ENCODE results near the gene CNGB1.
A peak's percentile ranks its signal among the peaks of the same experiment; 100 is the strongest.
"Not testable (repeated sequence)": the region's sequence is repeated elsewhere in the genome, so short reads cannot be mapped to it uniquely, and the experiment has no call there.

The CNGB1 gene

DNA sequence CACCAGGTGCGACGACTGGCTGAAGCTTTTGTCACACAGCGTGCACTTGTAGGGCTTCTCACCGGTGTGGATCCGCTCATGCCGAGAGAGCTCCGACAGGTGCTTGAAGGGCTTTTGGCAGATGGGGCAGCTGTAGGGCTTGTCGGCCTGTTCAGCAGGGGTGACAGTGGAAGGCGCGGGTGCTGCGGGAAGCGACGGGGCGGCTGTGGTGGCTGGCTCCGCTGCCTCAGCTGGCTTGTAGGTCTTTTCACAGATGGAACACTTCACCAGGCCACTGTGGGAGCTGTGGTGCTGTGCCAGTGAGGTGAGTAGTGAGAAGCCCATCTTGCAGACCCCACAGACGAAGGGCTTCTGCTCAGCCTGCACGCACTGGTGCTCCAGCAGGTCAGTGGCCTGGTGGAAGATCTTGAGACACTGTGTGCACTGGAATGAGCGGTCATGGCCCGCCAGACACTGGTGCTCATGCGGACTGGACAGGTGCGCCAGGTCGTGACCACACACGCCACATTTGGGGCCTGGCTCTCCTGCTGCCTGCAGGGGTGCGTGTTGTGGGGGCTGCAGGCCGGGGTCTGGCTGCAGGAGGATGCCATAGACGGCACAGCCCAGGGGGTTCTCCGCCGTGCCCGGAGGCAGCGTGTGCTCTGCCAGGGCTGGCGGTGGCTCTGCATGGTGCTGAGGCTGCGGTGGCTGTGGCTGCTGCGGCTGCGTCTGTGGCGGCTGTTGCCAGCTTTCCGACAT, 26.8 kb upstream of the CNGB1 start:
- DNase-seq (ENCODE audit: low read depth in 1 of 2, low spot score in 1 of 2) = no peak

DNA sequence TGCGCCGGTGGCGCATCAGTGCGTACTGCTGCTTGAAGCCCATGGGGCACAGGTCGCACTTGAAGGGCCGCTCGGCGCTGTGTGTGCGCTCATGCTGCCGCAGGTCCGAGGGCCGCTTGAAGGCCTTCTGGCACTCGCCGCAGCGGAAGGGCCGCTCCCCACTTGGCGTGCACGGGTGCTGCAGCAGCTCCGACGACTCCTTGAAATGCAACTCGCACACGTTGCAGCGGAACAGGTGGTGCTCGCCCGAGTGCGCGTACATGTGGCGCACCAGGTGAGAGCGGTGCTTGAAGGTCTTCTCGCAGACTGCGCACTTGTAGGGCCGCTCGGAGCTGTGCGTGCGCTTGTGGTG, 26.2 kb upstream of the CNGB1 start:
- DNase-seq (ENCODE audit: low read depth in 1 of 2, low spot score in 1 of 2) = no peak

GRCh38 chr16:57996406-57997175, 25.7 kb upstream of the CNGB1 start:
- no peak for DNase-seq (ENCODE audit: low read depth in 1 of 2, low spot score in 1 of 2)

DNA sequence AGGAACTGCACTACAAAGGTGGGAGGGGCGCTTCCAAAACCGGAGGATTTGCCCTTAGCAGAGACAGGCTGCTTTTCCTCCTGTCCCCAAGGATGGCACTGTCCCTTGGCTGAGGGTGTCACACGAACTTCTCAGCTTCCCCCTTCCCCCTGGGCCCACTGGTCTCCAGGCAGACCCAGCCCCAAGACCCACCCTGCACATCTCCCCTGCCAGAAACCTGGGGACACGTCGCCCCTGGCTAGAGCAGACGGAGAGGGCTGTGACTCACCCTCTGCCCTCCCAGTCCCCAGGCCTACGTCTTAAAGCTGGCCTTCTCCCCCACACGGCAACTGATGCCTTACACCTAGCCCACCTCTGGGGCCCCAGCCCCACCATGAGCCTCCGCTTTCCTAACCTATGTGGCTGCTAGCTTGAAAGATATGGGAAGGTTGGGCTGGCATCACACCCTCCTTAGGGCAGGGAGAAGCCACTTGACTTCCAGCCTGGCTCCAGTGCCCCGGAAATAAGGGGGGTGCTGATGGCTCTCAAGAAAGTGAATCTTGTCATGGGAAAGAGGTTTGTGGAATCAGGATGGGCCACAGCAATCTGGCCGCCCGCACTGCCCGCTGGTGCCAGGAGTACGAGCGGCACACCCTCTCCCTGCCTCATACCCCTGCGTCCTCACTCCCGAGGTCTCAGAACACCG, 24.9 kb upstream of the CNGB1 start:
- DNase-seq (ENCODE audit: low read depth in 1 of 2, low spot score in 1 of 2) = no peak

- DNase-seq (ENCODE audit: low read depth in 1 of 2, low spot score in 1 of 2) = no peak
Observed at GRCh38 chr16:57994778-57995177, 23.9 kb upstream of the CNGB1 start.

- no peak for DNase-seq (ENCODE audit: low read depth in 1 of 2, low spot score in 1 of 2)
Observed at GRCh38 chr16:57994361-57994760, 23.4 kb upstream of the CNGB1 start.

DNA sequence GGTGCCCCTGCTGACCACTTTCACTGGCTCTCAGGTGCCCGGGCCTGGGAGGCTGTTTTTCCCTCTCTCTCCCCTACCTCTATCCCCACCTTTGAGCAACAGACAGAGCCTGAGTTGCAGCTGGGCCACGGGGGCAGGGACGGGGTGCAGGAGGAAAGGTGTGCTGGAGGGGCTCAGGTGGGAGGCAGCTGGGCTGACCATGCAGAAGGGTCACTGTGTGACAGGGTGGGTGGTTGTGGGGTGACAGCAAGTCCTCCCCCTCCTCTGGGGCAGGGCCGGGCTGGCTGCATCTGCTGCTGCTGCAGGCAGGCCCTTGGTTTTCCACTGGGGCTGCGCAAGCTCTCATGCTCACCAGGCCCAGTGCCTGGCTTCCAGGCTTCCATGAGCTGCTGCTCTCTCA, 23.0 kb upstream of the CNGB1 start:
- no peak for DNase-seq (ENCODE audit: low read depth in 1 of 2, low spot score in 1 of 2)

DNA sequence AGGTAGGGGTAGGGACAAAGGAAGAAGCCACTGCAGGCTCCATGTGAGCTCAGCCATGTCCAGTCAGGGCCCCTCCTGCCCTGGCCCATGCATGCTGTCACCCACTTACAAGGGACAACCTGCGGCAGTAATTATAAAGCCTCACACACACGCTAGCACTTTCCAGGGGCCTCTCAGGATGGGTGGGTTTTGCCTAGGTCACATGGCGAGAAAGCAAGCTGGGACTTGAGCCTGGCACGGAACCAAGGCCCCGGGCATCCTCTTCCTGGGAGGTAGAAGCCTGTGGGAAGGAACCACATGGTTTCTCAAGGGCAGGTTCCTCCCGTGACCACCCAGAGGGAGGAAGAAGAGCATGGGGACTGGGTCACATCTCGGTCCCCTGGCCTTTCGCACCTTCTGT, 22.5 kb upstream of the CNGB1 start:
- no peak for DNase-seq (ENCODE audit: low read depth in 1 of 2, low spot score in 1 of 2)

DNA sequence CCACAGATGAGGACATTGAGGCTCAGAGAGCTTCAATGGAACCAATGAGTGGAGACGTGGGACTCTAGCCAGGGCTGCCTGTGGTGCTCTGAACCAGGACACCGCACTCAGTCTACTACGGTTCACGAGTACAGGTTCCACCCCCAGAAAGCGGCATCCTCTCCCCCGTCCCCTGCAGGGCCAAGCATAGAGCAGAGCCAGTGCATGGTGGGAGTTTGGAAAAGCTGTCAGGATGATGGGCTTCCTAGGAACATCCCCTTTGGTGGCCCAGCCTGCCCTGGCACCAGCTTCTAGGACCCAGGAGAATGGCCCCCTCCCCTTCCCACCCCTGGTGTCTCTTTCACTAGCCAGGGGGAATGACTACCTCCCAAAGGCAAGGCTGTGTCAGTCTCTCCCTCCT, 21.2 kb upstream of the CNGB1 start:
- no peak for DNase-seq (ENCODE audit: low read depth in 1 of 2, low spot score in 1 of 2)

GRCh38 chr16:57991551-57992059, 20.7 kb upstream of the CNGB1 start:
- DNase-seq (ENCODE audit: low read depth in 1 of 2, low spot score in 1 of 2) = no peak

- DNase-seq (ENCODE audit: low read depth in 1 of 2, low spot score in 1 of 2) = no peak
Observed at GRCh38 chr16:57988929-57989328, 18.0 kb upstream of the CNGB1 start.

DNA sequence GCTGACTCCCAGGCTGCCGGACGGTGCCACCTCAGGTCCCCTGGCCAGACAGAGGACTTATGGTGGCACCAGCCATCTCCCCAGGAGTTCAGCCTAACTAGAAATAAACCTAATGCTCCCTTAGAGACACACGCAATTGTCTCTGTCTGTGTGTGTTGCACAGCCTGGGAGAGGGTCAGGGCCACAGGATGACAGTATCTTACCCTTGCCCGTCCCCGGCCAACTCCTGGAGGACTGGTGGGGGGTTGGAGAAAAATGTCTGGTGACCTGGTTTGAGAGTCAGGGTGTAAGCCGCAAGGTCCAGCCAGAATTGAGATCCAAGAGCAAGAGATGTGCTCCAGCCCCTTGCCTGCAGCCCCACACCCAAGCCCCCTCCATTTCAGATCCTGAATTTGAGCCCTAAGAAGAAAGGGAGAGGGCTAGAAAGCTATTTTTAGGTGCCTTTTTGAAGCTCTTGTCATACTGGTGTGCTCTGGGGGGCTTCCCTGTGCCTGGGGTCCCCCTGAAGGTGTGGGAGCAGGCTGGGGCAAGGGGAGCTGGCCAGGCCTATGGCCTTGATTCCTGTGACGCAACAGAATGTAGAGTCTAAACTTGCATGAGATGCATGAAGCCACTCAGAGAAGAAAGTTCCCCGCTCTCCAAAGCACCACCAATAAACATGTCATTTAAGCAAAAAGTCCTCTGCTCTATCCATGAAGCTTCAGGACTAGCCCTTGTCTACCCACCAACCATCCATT, 16.7 kb upstream of the CNGB1 start:
- no peak for DNase-seq (ENCODE audit: low read depth in 1 of 2, low spot score in 1 of 2)

- no peak for DNase-seq (ENCODE audit: low read depth in 1 of 2, low spot score in 1 of 2)
Observed at GRCh38 chr16:57986196-57986595, 15.3 kb upstream of the CNGB1 start.

- DNase-seq (ENCODE audit: low read depth in 1 of 2, low spot score in 1 of 2) = peak in 1 of 2 donors; percentile 16
Observed at GRCh38 chr16:57985204-57986181, 14.6 kb upstream of the CNGB1 start.

DNA sequence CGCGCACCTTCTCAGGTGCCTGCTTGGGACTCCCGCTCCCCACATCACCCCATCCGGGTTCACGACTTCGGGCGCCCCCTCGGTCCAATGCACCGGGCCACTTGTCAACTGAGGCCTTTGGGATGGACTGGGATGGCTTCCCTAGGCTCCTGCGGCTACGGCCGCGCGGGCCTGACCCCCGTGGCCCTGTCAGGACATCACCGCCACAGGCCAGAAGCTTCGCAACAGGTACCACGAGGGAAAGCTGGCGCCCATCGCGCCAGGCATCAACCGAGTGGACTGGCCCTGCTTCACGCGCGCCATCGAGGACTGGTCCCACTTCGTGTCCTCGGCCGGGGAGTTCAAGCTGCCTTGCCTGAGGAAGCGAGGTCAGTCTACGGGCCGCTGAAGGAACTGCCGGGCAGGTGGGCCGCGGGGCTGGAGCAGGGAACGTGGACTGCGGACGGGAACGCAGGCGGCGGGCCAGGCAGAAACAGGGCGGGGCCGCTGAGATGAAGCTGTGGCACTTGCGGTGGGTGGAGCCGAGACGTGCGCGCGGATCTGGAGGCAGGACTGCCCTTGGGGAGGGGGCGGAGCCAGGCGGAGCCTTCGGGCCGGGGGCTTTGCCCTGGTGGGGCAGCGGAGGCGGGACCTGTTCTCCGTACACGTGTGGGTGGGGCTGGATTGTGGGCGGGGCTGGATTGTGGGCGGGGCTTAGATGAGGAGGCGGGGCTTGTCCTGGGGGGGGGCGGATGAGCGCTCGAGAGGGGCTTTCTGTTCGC, 13.7 kb upstream of the CNGB1 start:
- peak; percentile 81 to 88 for DNase-seq (ENCODE audit: low read depth in 1 of 2, low spot score in 1 of 2)

DNA sequence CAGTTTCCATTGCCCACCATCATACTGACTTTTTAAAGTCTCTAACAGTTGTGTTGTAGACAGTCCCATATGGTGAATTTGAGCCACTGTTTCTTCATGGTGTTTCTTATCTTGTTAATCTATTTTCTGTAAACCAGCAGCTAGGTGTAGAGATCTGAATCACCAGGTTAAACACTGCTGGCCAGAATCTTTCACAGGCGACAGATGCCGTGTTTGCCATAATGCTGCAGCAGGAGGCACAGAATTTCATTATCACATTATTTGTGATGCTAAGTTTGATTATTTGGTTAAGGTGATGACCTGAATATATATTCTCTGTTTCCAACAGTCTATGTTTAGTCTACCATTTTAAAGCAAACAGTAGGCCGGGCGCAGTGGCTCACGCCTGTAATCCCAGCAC, 11.5 kb upstream of the CNGB1 start:
- DNase-seq (ENCODE audit: low read depth in 1 of 2, low spot score in 1 of 2) = no peak

GRCh38 chr16:57981636-57982035, 10.7 kb upstream of the CNGB1 start:
- DNase-seq (ENCODE audit: low read depth in 1 of 2, low spot score in 1 of 2) = no peak

- DNase-seq (ENCODE audit: low read depth in 1 of 2, low spot score in 1 of 2) = no peak
Observed at GRCh38 chr16:57979006-57979585, 8.2 kb upstream of the CNGB1 start.

DNA sequence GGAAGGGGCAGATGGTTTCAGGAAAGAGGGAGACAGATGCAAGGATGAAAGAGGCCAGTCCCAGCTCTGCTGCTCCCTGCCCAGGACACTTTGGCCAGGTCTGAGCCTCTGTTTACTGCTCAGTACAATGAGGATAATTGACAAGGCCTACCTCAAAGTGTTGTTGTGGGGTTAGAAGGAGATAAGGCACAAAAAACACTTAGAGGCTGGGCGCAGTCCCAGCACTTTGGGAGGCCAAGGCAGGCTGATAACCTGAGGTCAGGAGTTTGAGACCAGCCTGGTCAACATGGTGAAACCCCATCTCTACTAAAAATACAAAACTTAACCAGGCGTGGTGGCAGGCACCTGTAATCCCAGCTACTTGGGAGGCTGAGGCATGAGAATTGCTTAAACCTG, 7.1 kb upstream of the CNGB1 start:
- not testable (repeated sequence) for DNase-seq (ENCODE audit: low read depth in 1 of 2, low spot score in 1 of 2)

Data from activated CD4-positive, alpha-beta T cell treated with anti-CD3 and anti-CD28 coated beads, Interleukin-2, amount 50 U/mL, for 24 hours (primary cell).